GM19372 (cell line): Measurements from ENCODE around the gene OPTC.
"Not testable (repeated sequence)": the region's sequence is repeated elsewhere in the genome, so short reads cannot be mapped to it uniquely, and the experiment has no call there.

Experiments used
- ATAC-seq: cut with Tn5 transposase; IDR thresholded peaks from one replicate; pipeline ENCODE4 v1.9.1; 2021; ENCODE audit warnings: mild to moderate bottlenecking, low read depth, moderate library complexity; ENCODE audit not compliant: unreplicated experiment

The OPTC gene

DNA sequence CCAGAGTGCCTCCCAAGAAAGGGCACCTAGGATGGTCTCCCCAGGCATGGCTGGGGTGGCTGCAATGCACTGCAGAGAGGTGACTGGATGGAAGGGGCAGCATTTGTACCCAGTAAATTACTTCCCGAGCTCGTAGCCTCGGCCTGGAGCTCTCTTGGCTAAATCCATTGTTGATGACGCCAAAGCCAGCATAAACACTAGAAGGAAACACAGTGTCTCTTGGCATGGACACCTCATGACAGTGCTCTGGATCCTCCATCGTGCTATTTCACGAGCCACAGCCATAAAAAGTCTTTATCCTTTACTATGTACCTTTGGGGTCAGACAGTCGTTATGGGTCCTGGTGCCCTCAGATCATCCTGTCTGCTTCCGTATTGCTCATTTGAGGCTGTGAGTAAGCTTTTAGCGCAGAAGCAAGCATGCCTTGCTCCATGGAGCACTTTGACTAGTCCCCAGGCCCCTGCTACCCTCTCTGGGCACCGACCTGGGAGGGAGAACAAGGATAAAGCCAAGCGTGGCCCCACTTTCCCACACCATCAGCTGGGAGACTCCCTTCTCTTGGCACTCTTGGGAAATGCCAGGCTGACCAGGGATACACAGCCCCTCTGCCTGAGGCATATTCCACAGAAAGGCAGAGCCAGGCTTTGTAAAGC lies 28.7 kb upstream of the OPTC start:
- ATAC-seq: no peak

- no peak for ATAC-seq
Measured at GRCh38 chr1:203465948-203466347, 28.0 kb upstream of the OPTC start.

DNA sequence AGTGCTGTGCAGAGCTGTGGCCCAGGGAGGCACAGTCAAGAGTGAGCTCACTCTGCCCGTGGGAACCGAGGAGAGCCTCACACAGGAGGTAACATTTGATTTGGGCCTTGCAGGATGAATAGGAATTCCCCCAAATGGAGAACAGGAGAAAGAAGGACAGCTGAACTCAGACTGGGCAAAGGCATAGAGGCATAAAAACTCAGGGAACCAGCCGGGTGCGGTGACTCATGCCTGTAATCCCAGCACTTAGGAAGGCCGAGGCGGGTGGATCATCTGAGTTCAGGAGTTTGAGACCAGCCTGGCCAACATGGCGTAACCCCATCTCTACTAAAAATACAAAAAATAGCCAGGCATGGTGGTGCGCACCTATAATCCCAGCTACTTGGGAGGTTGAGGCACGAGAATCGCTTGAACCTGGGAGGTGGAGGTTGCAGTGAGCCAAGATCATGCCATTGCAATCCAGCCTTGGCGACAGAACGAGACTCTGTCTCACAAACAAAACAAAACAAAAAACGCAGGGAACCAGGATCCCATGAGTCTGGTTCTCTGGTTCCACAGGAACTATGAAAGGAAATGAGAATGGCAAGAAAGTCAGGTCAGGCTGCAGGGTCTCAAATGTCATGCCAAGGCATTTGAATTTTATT lies 26.9 kb upstream of the OPTC start:
- ATAC-seq: not testable (repeated sequence)

DNA sequence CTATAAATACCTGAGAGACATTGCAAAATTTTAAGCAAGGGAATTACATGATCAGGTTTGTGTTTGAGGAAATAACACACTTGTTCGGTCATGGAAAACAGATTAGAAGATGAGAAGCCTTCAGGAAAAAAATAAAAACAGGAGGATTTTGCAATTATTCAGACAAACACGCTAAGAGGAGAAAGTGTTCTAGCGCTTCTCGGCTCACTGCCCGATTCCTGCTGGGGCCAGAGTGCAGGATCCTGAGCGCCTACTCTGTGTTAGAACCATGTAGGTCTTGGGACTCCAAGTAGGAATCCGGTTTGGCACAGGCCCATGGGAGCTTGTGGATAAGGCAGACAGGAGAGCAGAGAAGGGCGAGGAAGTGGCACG lies 26.4 kb upstream of the OPTC start:
- no peak for ATAC-seq

GRCh38 chr1:203468326-203468725 lies 25.6 kb upstream of the OPTC start:
- ATAC-seq: no peak

DNA sequence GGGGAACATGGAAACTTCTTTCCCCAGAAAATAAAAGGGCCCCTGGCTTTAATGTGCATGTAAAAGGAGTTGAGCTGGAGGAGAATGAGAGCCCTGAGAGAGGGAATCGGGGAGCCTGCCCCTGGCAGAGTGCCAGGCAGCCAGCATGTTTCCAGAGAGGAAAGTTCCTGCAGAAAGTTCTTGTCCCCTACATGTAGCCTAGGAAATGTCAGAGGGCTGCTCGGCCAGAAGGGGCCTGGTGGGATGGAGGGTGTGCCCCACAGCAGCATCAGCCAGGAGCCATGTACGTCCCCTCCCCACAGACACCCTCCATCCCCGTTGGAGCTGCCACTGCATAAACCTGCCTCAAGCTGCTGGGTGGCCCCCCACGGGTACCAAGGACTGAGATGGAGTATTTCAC lies 23.7 kb upstream of the OPTC start:
- ATAC-seq: no peak

DNA sequence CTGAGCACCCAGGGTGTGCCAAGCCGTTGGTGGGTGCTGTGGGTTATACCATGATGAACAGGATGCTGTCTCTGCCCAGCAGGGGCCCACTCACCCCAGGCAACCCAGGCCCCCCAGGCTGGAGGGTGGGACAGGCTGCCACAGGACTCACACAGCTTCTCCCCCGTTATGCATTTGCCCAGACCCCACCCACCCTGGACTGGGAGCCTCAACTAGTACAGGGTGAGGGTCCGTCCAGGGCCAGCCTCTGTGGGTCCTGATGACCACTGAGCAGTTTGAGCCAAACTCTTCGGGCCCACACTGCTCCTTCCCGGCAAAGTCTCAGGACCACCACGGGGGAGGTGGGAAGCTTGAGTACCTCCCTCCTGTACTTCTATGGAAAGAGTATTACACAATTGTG lies 22.1 kb upstream of the OPTC start:
- ATAC-seq: no peak

DNA sequence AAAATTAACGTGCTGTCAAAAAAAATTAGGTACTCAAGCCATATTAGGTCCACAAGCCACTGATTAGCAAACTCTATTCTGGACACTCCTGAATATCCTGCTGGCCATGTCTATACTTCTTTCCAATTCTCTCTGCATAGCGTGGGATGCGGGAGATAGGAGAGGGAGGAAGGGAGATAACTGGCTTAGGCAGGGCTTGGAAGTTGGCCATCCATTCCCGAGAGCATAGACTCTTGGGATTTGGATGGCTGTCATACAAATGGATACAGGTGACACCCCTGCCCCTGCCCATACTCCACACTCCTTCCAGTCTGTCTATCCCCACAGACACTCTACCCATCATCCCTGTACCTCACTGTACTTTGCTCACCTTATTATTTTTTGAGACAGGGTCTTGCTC lies 20.7 kb upstream of the OPTC start:
- ATAC-seq: no peak

DNA sequence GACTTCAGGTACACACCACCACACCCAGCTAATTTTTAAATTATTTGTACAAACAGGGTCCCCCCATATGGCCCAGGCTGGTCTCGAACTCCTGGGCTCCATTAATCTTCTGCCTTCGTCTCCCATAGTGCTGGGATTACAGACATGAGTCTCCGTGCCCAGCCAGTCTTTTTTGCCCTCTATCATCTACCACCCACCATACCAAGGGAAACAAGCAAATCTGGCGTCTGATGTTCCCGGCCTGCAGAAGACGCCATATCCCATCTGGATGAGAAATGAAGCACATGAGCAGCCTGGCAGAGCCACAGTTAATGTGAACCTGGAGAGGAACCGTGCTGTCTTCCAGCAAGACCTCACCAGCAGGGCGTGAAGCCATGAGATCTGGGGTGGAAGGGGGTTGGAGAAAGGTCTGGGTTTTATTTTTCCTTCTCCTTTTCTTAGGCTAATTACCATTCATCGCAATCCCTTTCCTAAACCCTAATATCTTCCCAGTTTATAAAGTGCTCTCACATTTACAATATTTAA lies 20.1 kb upstream of the OPTC start:
- no peak for ATAC-seq

DNA sequence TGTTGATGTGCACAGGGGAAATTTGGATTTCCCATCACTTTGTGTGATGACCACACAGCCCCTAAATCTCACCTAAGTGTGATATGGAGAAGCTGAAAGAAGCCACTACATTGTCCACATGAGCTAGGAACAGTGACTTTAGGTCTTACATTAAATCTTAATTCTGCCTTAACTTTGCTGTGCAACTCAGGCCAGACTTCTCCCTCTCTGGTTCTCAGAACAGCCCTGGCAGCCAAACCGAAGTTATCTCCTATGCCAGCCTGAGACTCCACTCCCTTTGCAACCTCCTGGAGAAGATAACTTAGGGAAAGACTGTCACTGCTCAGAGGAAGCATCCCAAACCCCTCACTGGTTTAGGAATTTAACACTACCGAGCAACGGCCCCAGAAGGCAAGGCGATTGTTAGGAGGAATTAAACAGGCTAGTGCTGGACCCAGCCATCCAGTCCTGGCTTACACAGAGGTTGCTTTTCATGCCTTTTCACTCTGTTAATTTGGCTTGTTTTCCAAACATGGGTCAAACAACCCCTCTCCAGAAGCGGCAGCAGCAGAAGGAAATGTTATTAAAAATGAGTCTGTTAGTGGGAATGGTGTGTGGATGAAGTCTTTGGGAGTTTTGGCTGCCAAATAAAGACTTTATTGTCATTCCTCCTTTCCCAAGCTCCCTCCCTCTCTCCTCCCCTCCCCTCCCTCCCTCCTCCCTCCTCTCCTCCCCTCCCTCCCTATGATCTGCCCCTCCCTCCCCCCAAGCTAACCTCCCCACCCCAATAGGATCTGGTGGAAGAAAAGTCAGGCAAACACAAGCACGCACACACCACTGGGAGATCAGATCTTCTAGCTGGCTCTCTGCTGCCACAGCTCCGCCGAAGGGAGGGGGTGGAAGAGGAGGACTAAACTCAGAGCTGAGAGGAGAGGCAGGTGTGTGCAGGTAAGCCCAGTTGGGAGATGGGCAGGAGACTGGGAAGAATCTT lies 18.7 kb upstream of the OPTC start, which contains the start of gene PRELP:
PRELP (plus strand) TSS at position 795 of the 970 bp plus-strand sequence. CDS start 7,379 bp downstream, outside the sequence.
- no peak for ATAC-seq

DNA sequence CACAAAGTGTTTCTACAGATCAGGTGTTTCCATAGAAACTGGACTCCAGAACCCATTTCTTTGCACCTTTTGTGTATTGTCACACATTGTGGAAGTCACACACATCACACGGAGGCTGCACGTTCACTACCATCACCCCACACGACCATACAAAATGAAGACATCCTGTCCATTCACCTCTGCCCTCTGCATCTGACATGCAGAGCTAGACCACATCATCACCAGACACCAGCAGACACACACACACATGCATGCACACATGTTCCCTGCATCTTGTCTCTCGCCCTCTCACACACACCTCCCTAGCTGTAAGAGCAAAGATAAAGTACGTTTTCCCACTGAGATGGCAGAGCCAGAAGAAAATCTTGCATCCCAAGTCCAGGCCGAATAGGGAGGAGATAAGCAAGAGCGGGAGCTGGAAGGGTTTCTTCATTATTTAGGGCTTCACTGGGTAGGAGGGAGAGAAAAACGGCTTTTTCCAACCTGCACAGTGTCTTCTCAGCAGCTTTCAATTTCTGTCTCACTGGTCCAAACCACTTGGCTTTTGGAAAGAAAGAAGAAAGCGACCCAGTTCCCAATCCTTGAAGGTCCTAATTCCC lies 17.6 kb upstream of the OPTC start:
- ATAC-seq: no peak

DNA sequence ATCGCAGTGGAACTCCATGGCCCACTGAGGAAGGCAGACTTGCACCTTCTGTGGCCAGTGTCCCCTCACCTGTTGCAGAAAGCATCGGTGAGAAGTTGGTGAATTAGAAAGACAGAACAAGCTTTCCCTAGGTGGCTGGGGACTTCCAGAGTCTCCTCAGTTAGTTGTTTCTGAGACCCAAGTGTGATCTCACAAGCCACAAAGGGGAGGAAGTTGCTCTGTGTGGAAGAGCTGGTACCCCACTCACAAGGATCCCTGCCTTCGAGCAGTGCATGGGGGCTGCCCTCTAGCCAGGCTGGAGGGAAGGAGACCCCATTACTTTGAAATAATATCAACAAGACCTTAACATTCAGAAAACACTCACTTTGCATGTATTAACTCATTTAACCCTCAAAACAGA lies 16.2 kb upstream of the OPTC start:
- no peak for ATAC-seq

DNA sequence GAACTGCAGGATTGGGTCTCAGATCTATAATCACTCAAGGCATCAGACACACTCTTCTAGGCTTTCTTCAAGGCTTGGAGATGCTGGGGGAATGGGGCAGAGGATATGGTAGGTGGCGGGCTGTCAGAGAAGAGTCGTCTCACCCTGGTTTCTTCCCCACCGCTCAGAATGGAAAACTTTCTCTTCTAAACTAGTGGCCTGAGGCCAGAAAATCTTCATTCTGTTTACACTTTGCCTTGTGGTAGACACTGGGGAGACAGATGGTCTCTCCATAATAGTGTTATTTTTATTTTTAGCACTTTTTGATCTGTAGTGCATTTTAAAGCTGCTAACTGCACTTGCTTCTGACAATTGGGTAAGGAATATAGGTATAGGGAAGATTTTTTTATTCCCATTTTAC lies 15.7 kb upstream of the OPTC start:
- ATAC-seq: no peak

- no peak for ATAC-seq
Measured at GRCh38 chr1:203478986-203479385, 15.0 kb upstream of the OPTC start.

GRCh38 chr1:203479646-203480045 lies 14.3 kb upstream of the OPTC start:
- ATAC-seq: no peak

GRCh38 chr1:203480084-203480483 lies 13.9 kb upstream of the OPTC start:
- ATAC-seq: no peak

- no peak for ATAC-seq
Measured at GRCh38 chr1:203480525-203481084, 13.3 kb upstream of the OPTC start.

- ATAC-seq: no peak
Measured at GRCh38 chr1:203481196-203481595, 12.8 kb upstream of the OPTC start.

GRCh38 chr1:203486618-203487370 lies 7.2 kb upstream of the OPTC start:
- no peak for ATAC-seq

DNA sequence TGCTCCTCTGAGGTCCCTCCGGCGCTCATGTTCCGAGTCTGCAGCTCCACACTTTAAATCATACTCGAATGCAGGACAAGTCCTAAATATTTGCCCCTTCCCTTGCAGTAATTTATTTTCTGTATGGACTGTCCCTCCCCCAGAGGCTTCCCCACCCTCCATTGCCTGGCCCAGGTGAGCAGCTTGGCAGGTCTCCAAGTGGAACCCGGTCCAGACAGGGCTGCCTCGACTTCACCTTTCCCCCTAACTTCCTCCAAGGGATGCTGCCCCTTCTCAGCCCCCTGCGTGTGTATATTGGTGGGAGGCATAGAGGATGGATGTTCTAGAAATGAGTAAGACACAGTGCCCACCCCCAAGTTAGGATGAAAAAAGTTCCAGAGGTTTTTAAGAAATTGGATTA lies 5.4 kb upstream of the OPTC start:
- ATAC-seq: no peak
